HEK293 (cell line): ENCODE measurements around the gene OTOF.

Experiments used
- CTCF ChIP-seq: fragments of 450-650 bp; formaldehyde crosslinking; IDR thresholded peaks from 2 replicates; pipeline ENCODE4 v1.5.1; 2016; ENCODE audit warnings: missing biosample characterization, missing genetic modification characterization
- RBAK ChIP-seq: fragments of 450-650 bp; formaldehyde crosslinking; IDR thresholded peaks from 2 replicates; pipeline ENCODE4 v1.5.1; 2016; ENCODE audit warnings: missing biosample characterization, missing genetic modification characterization
- ZNF138 ChIP-seq: fragments of 450-650 bp; formaldehyde crosslinking; IDR thresholded peaks from 2 replicates; pipeline ENCODE4 v1.5.1; 2016; ENCODE audit warnings: missing biosample characterization, missing genetic modification characterization, borderline replicate concordance
- ZNF148 ChIP-seq: fragments of 450-650 bp; formaldehyde crosslinking; IDR thresholded peaks from 2 replicates; pipeline ENCODE4 v1.5.0; 2017; ENCODE audit warnings: missing biosample characterization, missing genetic modification characterization, borderline replicate concordance
- ZNF19 ChIP-seq: fragments of 450-650 bp; formaldehyde crosslinking; IDR thresholded peaks from 2 replicates; pipeline ENCODE4; 2016; ENCODE audit warnings: missing biosample characterization, missing genetic modification characterization, low read depth

GRCh38 chr2:26438526-26438925, 39.4 kb downstream of the OTOF start:
- TF ChIP-seq CTCF, result no peak
- TF ChIP-seq ZNF148 (tag by site-specific recombination), result no peak
- TF ChIP-seq ZNF138, result no peak
- no peak for TF ChIP-seq RBAK
- TF ChIP-seq ZNF19 (tag by site-specific recombination), result no peak
